Mucosa of descending colon (tissue), 3 donors: Measurements from ENCODE around the gene KIF4A. TPM values are rescaled to one million over a fixed set of nuclear protein-coding genes. Genes with fewer than 3 reads are reported as not detected.
A peak's percentile ranks its signal among the peaks of the same experiment; 100 is the strongest.

Experiments used
- ATAC-seq: fragments of 200-7000 bp; cut with Tn5 transposase; one replicate; pipeline ENCODE4 v1.9.1; 2020; ENCODE audit warnings: mild to moderate bottlenecking, moderate library complexity
- DNase-seq, 3 donors: peaks; one replicate each; pipeline ENCODE4 v3.0.0-alpha.2; 2020
- H3K36me3 ChIP-seq: fragments of 200-600 bp; one replicate; pipeline ENCODE4 v1.8.0; 2021; ENCODE audit warnings: low read depth, mild to moderate bottlenecking
- H3K4me1 ChIP-seq: fragments of 200-600 bp; one replicate; pipeline ENCODE4 v1.8.0; 2021; ENCODE audit warnings: low read depth, mild to moderate bottlenecking
- H3K4me3 ChIP-seq: fragments of 200-600 bp; one replicate; pipeline ENCODE4 v1.8.0; 2021; ENCODE audit warnings: mild to moderate bottlenecking
- H3K9me3 ChIP-seq: fragments of 200-600 bp; one replicate; pipeline ENCODE4 v1.8.0; 2021; ENCODE audit warnings: mild to moderate bottlenecking
- intact Hi-C, 2 donors: fragments of 100-400 bp; cut with DNase I in 1 of 2; cut with micrococcal nuclease in 1 of 2; formaldehyde crosslinking; loops; one replicate each; pipeline versions ENCODE4 v1.11.0 to v1.11.1; 2022; cut with DNase I, micrococcal nuclease
- total RNA-seq, 3 donors: library from RNA; stranded (reverse); fragmentation: NEBNext Ultra II Directional in 2 of 3; extraction: Animal tissue kit (Norgen Biotek cat#: 25700) in 2 of 3; gene quantifications; one replicate each; pipeline versions ENCODE4 v1.2.1 to v1.2.4, GENCODE V29; 2021 to 2023
- TF ChIP-seq, protein P1 (sequence below): fragments of 200-600 bp; IDR thresholded peaks from one replicate; pipeline ENCODE4 v1.8.0; 2022; ENCODE audit warnings: antibody characterized with exemption, mild to moderate bottlenecking
- donor health status: DM: no; HTN: no; CAD: no; lungs with moderate emphysema.
- donor health status: DM: no; HTN: no; CAD: no.
- donor health status: DM: no; HTN: yes; CAD: no.

Gene KIF4A
- total RNA-seq, 3 donors from 2014 or later, result 1.5 to 10.7 (median 3.1) TPM

DNA sequence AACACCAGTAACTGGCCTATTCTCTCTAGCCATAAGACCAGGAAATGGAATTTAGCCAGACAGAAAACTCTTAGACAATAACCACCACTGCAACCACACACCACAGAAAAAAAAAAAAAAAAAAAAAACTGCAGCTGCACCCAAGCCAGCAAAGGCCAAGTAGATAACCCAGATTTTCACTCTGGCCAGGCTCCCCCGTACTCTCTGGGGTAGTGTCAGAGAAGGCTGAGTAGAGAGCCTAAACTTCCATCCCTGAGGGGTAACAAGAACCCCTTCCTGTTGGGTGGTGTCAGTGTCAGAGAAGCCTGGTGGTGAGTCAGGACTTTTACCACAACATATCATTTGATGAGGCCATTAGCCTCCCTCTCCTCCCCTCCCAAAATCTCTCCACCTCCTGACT lies 149.1 kb downstream of the KIF4A start:
- no peak for DNase-seq
- TF ChIP-seq, protein P1, sequence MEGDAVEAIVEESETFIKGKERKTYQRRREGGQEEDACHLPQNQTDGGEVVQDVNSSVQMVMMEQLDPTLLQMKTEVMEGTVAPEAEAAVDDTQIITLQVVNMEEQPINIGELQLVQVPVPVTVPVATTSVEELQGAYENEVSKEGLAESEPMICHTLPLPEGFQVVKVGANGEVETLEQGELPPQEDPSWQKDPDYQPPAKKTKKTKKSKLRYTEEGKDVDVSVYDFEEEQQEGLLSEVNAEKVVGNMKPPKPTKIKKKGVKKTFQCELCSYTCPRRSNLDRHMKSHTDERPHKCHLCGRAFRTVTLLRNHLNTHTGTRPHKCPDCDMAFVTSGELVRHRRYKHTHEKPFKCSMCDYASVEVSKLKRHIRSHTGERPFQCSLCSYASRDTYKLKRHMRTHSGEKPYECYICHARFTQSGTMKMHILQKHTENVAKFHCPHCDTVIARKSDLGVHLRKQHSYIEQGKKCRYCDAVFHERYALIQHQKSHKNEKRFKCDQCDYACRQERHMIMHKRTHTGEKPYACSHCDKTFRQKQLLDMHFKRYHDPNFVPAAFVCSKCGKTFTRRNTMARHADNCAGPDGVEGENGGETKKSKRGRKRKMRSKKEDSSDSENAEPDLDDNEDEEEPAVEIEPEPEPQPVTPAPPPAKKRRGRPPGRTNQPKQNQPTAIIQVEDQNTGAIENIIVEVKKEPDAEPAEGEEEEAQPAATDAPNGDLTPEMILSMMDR, result no peak
- H3K4me1 ChIP-seq, result no peaks in the 10 kb centered on the region
- H3K4me3 ChIP-seq, result no peak overlapping the region
- no peaks in the 10 kb centered on the region for H3K9me3 ChIP-seq
- no peak for ATAC-seq
- H3K36me3 ChIP-seq, result no peaks in the 10 kb centered on the region
- intact Hi-C loops, result no loop called here

GRCh38 chrX:70442224-70442623 lies 152.3 kb downstream of the KIF4A start:
- TF ChIP-seq, protein P1, result no peak
- no peak overlapping the region for H3K4me3 ChIP-seq
- intact Hi-C loops, result no loop called here
- H3K4me1 ChIP-seq, result no peaks in the 10 kb centered on the region
- DNase-seq, result no peak
- ATAC-seq, result no peak
- no peaks in the 10 kb centered on the region for H3K36me3 ChIP-seq
- no peaks in the 10 kb centered on the region for H3K9me3 ChIP-seq

- intact Hi-C loops, result no loop called here
- no peaks in the 10 kb centered on the region for H3K9me3 ChIP-seq
- no peaks in the 10 kb centered on the region for H3K4me1 ChIP-seq
- DNase-seq (no peak), ATAC-seq (peak; percentile 52)
- TF ChIP-seq, protein P1, result no peak
- H3K4me3 ChIP-seq, result no peak within 1 kb of the TSS
- no peaks in the 10 kb centered on the region for H3K36me3 ChIP-seq
These were observed 154.5 kb downstream of the KIF4A start, which contains the start of gene DLG3 for GRCh38 chrX:70444326-70444945. Gene DLG3 (plus strand): TSS chrX:70444835. CDS start chrX:70445202, 367 bp downstream.

DNA sequence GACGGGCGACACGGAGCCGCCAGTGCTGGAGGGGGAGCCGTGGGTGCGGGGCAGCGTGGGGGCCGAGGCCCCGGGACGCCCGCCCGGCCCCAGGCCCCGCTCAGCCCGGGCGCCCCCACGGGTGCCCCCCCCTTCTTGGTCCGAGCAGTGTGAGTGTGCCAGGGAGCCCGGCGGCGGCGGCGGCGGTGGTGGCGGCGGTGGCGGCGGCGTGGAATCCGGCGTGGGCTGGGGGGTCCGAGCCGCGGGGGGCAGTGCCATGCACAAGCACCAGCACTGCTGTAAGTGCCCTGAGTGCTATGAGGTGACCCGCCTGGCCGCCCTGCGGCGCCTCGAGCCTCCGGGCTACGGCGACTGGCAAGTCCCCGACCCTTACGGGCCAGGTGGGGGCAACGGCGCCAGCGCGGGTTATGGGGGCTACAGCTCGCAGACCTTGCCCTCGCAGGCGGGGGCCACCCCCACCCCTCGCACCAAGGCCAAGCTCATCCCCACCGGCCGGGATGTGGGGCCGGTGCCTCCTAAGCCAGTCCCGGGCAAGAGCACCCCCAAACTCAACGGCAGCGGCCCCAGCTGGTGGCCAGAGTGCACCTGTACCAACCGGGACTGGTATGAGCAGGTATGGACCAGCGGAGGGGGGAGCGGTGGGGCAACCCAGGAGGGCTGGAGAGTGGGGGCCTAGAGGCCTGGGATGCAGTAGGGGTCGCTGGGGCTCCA lies 155.2 kb downstream of the KIF4A start:
- DNase-seq (no peak), ATAC-seq (peak; percentile 28)
- TF ChIP-seq, protein P1, result no peak
- H3K9me3 ChIP-seq, result no peaks in the 10 kb centered on the region
- no peaks in the 10 kb centered on the region for H3K4me1 ChIP-seq
- intact Hi-C loops, result no loop called here
- no peaks in the 10 kb centered on the region for H3K36me3 ChIP-seq
- H3K4me3 ChIP-seq, result no peak overlapping the region

GRCh38 chrX:70445951-70446350 lies 156.0 kb downstream of the KIF4A start:
- TF ChIP-seq, protein P1, result no peak
- DNase-seq, result no peak
- Histone ChIP-seq H3K4me1 (no peaks in the 10 kb centered on the region), H3K9me3 (no peaks in the 10 kb centered on the region), H3K4me3 (no peak overlapping the region), H3K36me3 (no peaks in the 10 kb centered on the region)
- no peak for ATAC-seq
- intact Hi-C loops, result no loop called here
